GM04503 (cell line): Measurements from ENCODE around the gene TCP1.
"Not testable (repeated sequence)": the region's sequence is repeated elsewhere in the genome, so short reads cannot be mapped to it uniquely, and the experiment has no call there.

Source experiments
- DNase-seq: peaks from one replicate; pipeline ENCODE4 v3.0.0-alpha.2; 2012; ENCODE audit warnings: low read depth

Gene TCP1

GRCh38 chr6:159816775-159817174 is 27.4 kb upstream of the TCP1 start:
- DNase-seq: not testable (repeated sequence)

- DNase-seq: no peak
Observed at GRCh38 chr6:159815410-159815809, 26.0 kb upstream of the TCP1 start.

- no peak for DNase-seq
Observed at GRCh38 chr6:159813781-159814180, 24.4 kb upstream of the TCP1 start.

GRCh38 chr6:159809149-159809548 is 19.7 kb upstream of the TCP1 start:
- DNase-seq: no peak

- DNase-seq: no peak
Observed at GRCh38 chr6:159808647-159809046, 19.2 kb upstream of the TCP1 start.

- no peak for DNase-seq
Observed at GRCh38 chr6:159807150-159807858, 17.9 kb upstream of the TCP1 start.

GRCh38 chr6:159806021-159806458 is 16.6 kb upstream of the TCP1 start:
- no peak for DNase-seq

GRCh38 chr6:159805440-159806020 is 16.1 kb upstream of the TCP1 start:
- DNase-seq: no peak

- no peak for DNase-seq
Observed at GRCh38 chr6:159804504-159804903, 15.1 kb upstream of the TCP1 start.

GRCh38 chr6:159801935-159802334 is 12.5 kb upstream of the TCP1 start:
- DNase-seq: no peak

GRCh38 chr6:159800141-159800865 is 10.9 kb upstream of the TCP1 start, which contains the start of gene PNLDC1:
Gene PNLDC1, plus strand, starts transcription at chr6:159800276. Its CDS starts 32 bp downstream, at chr6:159800308.
- no peak for DNase-seq

GRCh38 chr6:159797554-159797953 is 8.2 kb upstream of the TCP1 start:
- no peak for DNase-seq

GRCh38 chr6:159794976-159795375 is 5.6 kb upstream of the TCP1 start:
- not testable (repeated sequence) for DNase-seq

GRCh38 chr6:159790956-159791598 is 1.7 kb upstream of the TCP1 start:
- DNase-seq: no peak

- DNase-seq: peak; percentile 92
Observed at GRCh38 chr6:159790149-159790955, 950 bp upstream of the TCP1 start, which contains the start of gene MRPL18. Gene MRPL18, plus strand, starts transcription at chr6:159790467. Its CDS starts 121 bp downstream, at chr6:159790588.

- DNase-seq: no peak
Observed at GRCh38 chr6:159788753-159789376, 537 bp downstream of the TCP1 start.

GRCh38 chr6:159788276-159788675 is 1.1 kb downstream of the TCP1 start:
- no peak for DNase-seq

GRCh38 chr6:159778542-159779103 is 10.8 kb downstream of the TCP1 start:
- no peak for DNase-seq

GRCh38 chr6:159778131-159778530 is 11.3 kb downstream of the TCP1 start:
- no peak for DNase-seq

GRCh38 chr6:159777240-159777904 is 12.0 kb downstream of the TCP1 start:
- no peak for DNase-seq
